Neural cell (in vitro differentiated cells): ENCODE data around the gene UCP3. TPM values are rescaled to one million over a fixed set of nuclear protein-coding genes. Genes with fewer than 3 reads are reported as not detected.

Source experiments
- H2AFZ ChIP-seq: fragments of 200-600, 300-800 bp; sonication (generic), shearing (Covaris generic); 2 replicates; pipeline ENCODE4 v1.6.0; 2014; ENCODE audit warnings: low read depth, mild to moderate bottlenecking, antibody characterized with exemption, low read length, moderate library complexity
- H3F3A ChIP-seq: fragments of 200-600 bp; shearing (Covaris generic); 2 replicates; pipeline ENCODE4 v1.6.1; 2016; ENCODE audit warnings: mild to moderate bottlenecking, moderate library complexity, mixed read lengths, antibody characterized with exemption, low read length; ENCODE audit not compliant: insufficient read depth, poor library complexity, severe bottlenecking
- H3K27ac ChIP-seq: fragments of 200-600, 300-800 bp; sonication (generic), shearing (Covaris generic); 2 replicates; pipeline ENCODE4 v1.5.1; 2014; ENCODE audit warnings: mild to moderate bottlenecking, low read length, moderate library complexity
- H3K27me3 ChIP-seq: fragments of 300-800, 200-600 bp; sonication (generic), shearing (Covaris generic); 2 replicates; pipeline ENCODE4 v1.6.0; 2014; ENCODE audit warnings: mild to moderate bottlenecking, low read depth, low read length, moderate library complexity; ENCODE audit not compliant: insufficient read depth
- H3K36me3 ChIP-seq: fragments of 300-800, 200-600 bp; sonication (generic), shearing (Covaris generic); 2 replicates; pipeline ENCODE4 v1.5.1; 2014; ENCODE audit warnings: mild to moderate bottlenecking, antibody characterized with exemption, low read length, moderate library complexity; ENCODE audit not compliant: insufficient read depth
- H3K4me2 ChIP-seq: fragments of 300-800, 200-600 bp; sonication (generic), shearing (Covaris generic); 2 replicates; pipeline ENCODE4 v1.6.0; 2014; ENCODE audit warnings: mild to moderate bottlenecking, low read length
- H3K4me3 ChIP-seq: fragments of 300-800, 200-600 bp; sonication (generic), shearing (Covaris generic); 2 replicates; pipeline ENCODE4 v1.5.1; 2014; ENCODE audit warnings: mild to moderate bottlenecking, low read length, moderate library complexity
- H3K79me2 ChIP-seq: fragments of 200-600 bp; shearing (Covaris generic); replicated peaks from 2 replicates; pipeline ENCODE4 v1.6.0; 2014; ENCODE audit warnings: mild to moderate bottlenecking, low read length, moderate library complexity; ENCODE audit not compliant: insufficient read depth
- H3K9ac ChIP-seq: fragments of 300-800, 200-600 bp; sonication (generic), shearing (Covaris generic); 2 replicates; pipeline ENCODE4 v1.6.1; 2016; ENCODE audit warnings: mild to moderate bottlenecking, low read length, mixed read lengths
- H3K9me2 ChIP-seq: fragments of 200-600 bp; shearing (Covaris generic); 2 replicates; pipeline ENCODE4 v1.6.1; 2016; ENCODE audit warnings: mild to moderate bottlenecking, low read length, mixed read lengths; ENCODE audit not compliant: insufficient read depth
- H3K9me3 ChIP-seq: fragments of 200-600, 300-800 bp; sonication (generic), shearing (Covaris generic); 2 replicates; pipeline ENCODE4 v1.6.1; 2016; ENCODE audit warnings: mild to moderate bottlenecking, mixed run types, low read length, moderate library complexity, mixed read lengths
- H4K20me1 ChIP-seq: fragments of 200-600 bp; shearing (Covaris generic); 2 replicates; pipeline ENCODE4 v1.6.1; 2016; ENCODE audit warnings: mild to moderate bottlenecking, mixed run types; ENCODE audit not compliant: insufficient read depth
- CTCF ChIP-seq: fragments of 450-650 bp; IDR thresholded peaks from 2 replicates; pipeline ENCODE4 v1.5.1; 2014; ENCODE audit warnings: antibody characterized with exemption, mild to moderate bottlenecking, moderate library complexity; ENCODE audit not compliant: poor library complexity, severe bottlenecking
- EP300 ChIP-seq: fragments of 450-650 bp; conservative IDR thresholded peaks from 2 replicates; pipeline ENCODE4 v1.6.1; 2014; ENCODE audit warnings: antibody characterized with exemption, mild to moderate bottlenecking, moderate library complexity; ENCODE audit not compliant: poor library complexity, severe bottlenecking
- EZH2 ChIP-seq: fragments of 200-600, 300-800 bp; shearing (Covaris generic), sonication (generic); IDR thresholded peaks from 2 replicates; pipeline ENCODE4 v1.6.1; 2014; ENCODE audit warnings: antibody characterized with exemption, low read length, borderline replicate concordance, mild to moderate bottlenecking; ENCODE audit not compliant: insufficient read depth, poor library complexity, severe bottlenecking
- MXI1 ChIP-seq: fragments of 450-650 bp; conservative IDR thresholded peaks from 2 replicates; pipeline ENCODE4 v1.6.1; 2014; ENCODE audit warnings: antibody characterized with exemption, mild to moderate bottlenecking; ENCODE audit not compliant: poor library complexity, severe bottlenecking
- POLR2AphosphoS5 ChIP-seq: IDR thresholded peaks from 2 replicates; pipeline ENCODE4 v1.6.1; 2012
- RAD21 ChIP-seq: fragments of 450-650 bp; conservative IDR thresholded peaks from 2 replicates; pipeline ENCODE4 v1.6.1; 2014; ENCODE audit warnings: antibody characterized with exemption, mild to moderate bottlenecking, moderate library complexity
- SMC3 ChIP-seq: fragments of 450-650 bp; conservative IDR thresholded peaks from 2 replicates; pipeline ENCODE4 v1.6.1; 2014; ENCODE audit warnings: antibody characterized with exemption, mild to moderate bottlenecking, moderate library complexity; ENCODE audit not compliant: poor library complexity
- TAF1 ChIP-seq: IDR thresholded peaks from 2 replicates; pipeline ENCODE4 v1.6.1; 2012; ENCODE audit warnings: low read depth
- polyA plus RNA-seq: library from polyadenylated mRNA; depleted of rRNA; stranded (reverse); fragments of >200 nt; gene quantifications from 2 replicates; pipeline ENCODE4 v1.2.3, GENCODE V29; 2014
- TF ChIP-seq, protein P1 (sequence below): IDR thresholded peaks from 2 replicates; pipeline ENCODE4 v1.6.1; 2012; ENCODE audit warnings: borderline replicate concordance

UCP3 gene
- polyA plus RNA-seq, 1 donor from 2014 or later: 7.8 TPM

DNA sequence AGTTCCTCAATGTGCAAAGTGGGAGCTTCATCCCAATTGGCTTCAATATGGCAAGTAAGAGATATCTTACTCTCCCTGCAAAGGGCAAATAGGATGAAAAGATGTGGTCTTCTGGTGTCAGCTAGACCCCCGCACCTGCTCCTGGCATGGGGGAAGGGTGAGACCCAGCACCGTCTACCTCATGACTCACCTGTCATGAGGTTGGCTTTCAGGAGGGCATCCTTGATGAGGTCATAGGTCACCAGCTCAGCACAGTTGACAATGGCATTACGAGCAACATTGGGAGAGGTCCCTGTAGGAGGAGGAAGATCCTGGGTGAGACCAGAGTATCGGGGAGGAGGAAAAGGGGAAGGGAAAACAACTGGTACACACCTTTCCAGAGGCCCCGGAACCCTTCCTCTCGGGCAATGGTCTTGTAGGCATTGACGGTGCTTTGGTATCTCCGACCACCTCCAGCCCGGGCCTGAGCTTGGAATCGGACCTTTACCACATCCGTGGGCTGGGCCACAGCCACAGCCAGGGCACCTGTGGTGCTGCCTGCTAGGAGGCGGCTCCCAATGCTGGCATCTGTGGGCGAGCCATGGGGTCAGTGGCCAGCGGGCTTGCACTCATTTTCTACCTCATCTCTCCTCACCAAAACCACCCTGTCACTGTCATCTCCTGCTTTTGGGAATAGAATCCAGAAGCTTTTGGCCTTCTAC is 32.3 kb downstream of the UCP3 start:
- H3K36me3 ChIP-seq: no peaks in the 10 kb centered on the region

GRCh38 chr11:73975479-73975757 is 33.5 kb downstream of the UCP3 start:
- H3K9me3 ChIP-seq: no peaks in the 10 kb centered on the region
- H3K79me2 ChIP-seq: no peaks in the 10 kb centered on the region
- H3K9ac ChIP-seq: no peak overlapping the region
- TF ChIP-seq EP300: no peak
- TF ChIP-seq POLR2AphosphoS5: no peak
- TF ChIP-seq RAD21: no peak
- no peak for TF ChIP-seq SMC3
- no peak for TF ChIP-seq TAF1
- no peak for TF ChIP-seq CTCF
- TF ChIP-seq, protein P1, sequence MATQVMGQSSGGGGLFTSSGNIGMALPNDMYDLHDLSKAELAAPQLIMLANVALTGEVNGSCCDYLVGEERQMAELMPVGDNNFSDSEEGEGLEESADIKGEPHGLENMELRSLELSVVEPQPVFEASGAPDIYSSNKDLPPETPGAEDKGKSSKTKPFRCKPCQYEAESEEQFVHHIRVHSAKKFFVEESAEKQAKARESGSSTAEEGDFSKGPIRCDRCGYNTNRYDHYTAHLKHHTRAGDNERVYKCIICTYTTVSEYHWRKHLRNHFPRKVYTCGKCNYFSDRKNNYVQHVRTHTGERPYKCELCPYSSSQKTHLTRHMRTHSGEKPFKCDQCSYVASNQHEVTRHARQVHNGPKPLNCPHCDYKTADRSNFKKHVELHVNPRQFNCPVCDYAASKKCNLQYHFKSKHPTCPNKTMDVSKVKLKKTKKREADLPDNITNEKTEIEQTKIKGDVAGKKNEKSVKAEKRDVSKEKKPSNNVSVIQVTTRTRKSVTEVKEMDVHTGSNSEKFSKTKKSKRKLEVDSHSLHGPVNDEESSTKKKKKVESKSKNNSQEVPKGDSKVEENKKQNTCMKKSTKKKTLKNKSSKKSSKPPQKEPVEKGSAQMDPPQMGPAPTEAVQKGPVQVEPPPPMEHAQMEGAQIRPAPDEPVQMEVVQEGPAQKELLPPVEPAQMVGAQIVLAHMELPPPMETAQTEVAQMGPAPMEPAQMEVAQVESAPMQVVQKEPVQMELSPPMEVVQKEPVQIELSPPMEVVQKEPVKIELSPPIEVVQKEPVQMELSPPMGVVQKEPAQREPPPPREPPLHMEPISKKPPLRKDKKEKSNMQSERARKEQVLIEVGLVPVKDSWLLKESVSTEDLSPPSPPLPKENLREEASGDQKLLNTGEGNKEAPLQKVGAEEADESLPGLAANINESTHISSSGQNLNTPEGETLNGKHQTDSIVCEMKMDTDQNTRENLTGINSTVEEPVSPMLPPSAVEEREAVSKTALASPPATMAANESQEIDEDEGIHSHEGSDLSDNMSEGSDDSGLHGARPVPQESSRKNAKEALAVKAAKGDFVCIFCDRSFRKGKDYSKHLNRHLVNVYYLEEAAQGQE: no peak
- no peak for TF ChIP-seq MXI1
- no peak for TF ChIP-seq EZH2
- H3F3A ChIP-seq: no peaks in the 10 kb centered on the region
- H2AFZ ChIP-seq: no peak overlapping the region
- no peaks in the 10 kb centered on the region for H3K27me3 ChIP-seq
- no peak overlapping the region for H3K27ac ChIP-seq
- no peaks in the 10 kb centered on the region for H4K20me1 ChIP-seq
- H3K4me3 ChIP-seq: no peak overlapping the region
- H3K4me2 ChIP-seq: no peak overlapping the region
- H3K9me2 ChIP-seq: no peaks in the 10 kb centered on the region
- H3K36me3 ChIP-seq: no peaks in the 10 kb centered on the region

More for the DNA sequence above, 32.3 kb downstream of the UCP3 start:
- no peak overlapping the region for H3K9ac ChIP-seq
- no peaks in the 10 kb centered on the region for H4K20me1 ChIP-seq
- H3K4me3 ChIP-seq: no peak overlapping the region
- no peaks in the 10 kb centered on the region for H3K9me3 ChIP-seq
- H3K4me2 ChIP-seq: no peak overlapping the region
- no peaks in the 10 kb centered on the region for H3K27me3 ChIP-seq
- no peaks in the 10 kb centered on the region for H3F3A ChIP-seq
- H2AFZ ChIP-seq: no peak overlapping the region
- no peaks in the 10 kb centered on the region for H3K9me2 ChIP-seq
- no peak overlapping the region for H3K27ac ChIP-seq
- H3K79me2 ChIP-seq: no peaks in the 10 kb centered on the region
- TF ChIP-seq POLR2AphosphoS5: no peak
- no peak for TF ChIP-seq TAF1
- TF ChIP-seq, protein P1: no peak
- TF ChIP-seq CTCF: no peak
